HG02870 (cell line): ENCODE measurements around the gene KRT82.
"Not testable (repeated sequence)": the region's sequence is repeated elsewhere in the genome, so short reads cannot be mapped to it uniquely, and the experiment has no call there.

Experiments
- ATAC-seq: cut with Tn5 transposase; IDR thresholded peaks from one replicate; pipeline ENCODE4 v1.9.1; 2021; ENCODE audit warnings: mild to moderate bottlenecking, moderate library complexity; ENCODE audit not compliant: unreplicated experiment

The KRT82 gene

DNA sequence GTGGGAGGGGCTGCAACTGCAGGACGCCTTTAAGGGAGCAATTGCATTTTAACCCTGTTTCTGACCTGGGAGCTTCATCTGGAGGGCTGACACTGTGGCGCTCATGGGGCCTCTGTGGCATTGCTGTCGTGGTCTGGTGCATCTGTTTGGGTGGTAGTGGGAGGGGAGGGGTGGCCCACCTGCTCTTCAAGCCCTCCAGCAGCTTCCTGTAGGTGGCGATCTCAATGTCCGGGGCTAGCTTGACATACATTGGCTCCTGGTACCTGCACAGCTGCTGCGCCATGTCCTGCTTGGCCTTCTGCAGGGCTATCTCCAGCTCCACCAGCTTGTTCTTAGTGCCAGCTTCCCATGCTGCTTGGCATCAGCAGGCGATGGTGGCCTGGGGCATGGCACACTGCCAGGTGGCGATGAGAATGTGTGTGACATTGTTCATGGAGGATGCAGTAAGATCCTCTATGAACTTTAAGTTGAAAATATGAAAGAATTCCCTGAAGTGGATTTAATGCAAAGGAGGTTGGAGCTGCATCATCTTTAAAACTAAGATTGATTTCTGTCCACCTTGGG is 7.7 kb upstream of the KRT82 start:
- no peak for ATAC-seq

DNA sequence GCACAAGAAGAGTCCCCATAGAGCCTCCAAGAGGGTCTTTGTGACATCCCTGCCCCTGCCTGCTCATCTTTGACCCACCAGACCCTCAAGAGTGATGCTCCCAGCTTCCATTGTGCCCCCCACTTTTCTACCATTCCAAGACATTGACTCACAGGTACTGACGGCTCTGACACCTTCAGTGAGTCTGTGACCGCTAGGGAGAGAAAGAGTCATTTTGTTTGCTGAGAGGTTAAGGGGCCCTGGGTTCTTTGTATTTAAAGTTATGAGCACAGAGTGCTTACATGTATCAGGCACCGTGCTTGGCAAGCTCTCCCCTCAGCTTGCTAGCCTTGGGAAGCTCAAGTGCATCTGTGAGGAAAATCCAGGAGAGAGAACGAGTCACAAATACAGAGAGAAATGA is 7.1 kb upstream of the KRT82 start:
- ATAC-seq: no peak

DNA sequence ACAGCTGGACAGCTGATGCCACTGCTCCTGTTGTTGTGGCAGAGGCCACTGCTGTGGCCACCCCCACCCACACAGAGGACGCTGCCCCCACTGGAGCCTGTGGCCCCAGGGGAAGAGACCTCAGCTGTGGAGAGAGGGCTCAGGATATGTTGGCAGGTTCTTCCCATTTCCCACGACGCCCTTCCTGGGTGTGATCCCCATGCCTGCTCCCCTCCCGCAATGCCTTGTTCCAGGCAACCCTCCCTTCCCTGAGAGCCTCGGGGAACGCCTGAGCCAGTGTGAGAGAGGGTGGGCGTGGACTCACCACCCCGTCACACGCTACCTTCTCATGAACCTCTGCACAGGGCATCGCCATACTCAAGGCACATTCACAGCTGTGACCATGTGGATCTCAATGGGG is 5.7 kb upstream of the KRT82 start:
- ATAC-seq: no peak

DNA sequence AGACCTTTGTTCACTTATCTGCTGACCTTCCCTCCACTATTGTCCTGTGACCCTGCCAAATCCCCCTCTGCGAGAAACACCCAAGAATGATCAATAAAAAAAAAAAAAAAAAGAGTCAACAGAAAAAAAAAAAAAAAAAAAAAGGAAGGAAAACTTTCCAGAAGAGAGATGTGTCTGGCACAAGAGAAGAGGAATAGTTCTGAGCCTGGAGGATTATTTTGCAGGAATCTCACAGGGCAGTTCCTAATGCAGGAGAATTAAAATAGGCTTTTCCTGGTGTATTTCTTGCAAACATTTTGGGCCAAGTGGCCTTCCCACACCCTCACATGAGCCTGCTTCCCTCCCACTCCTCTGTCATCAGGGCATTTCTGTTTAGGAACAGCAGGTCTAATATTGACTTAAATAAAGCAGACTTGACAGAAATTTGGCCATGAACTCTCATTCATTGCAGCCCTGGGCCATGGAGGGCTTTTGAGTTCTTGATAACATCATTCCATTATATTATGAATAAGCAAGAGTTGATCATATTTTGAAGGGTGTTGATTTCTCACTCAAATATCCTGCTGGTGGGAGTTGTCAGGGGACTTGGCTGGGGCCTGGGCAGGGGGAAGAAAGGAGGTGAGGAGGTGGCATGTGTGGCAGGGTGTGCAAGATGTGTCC is 4.6 kb upstream of the KRT82 start:
- ATAC-seq: not testable (repeated sequence)

DNA sequence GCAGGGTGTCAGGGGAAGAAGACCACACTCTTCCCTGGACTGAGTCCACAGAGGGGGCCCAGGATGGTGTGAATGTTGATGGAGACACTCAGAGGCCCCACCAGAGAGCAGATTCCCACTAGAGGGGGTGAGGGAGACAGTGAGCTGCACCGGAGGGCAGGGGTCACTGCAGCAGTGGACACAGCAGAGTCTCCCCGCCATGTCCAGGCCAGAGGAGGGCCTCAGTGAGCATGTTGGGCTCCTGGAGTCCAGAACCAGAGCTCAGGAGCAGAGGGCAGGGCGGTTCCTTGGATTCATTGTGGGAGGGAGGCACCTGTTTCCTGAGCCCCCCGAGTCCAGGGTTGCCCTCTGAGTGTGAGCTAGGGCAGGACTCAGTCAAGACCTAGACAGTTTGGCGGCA is 1.8 kb upstream of the KRT82 start:
- ATAC-seq: no peak

DNA sequence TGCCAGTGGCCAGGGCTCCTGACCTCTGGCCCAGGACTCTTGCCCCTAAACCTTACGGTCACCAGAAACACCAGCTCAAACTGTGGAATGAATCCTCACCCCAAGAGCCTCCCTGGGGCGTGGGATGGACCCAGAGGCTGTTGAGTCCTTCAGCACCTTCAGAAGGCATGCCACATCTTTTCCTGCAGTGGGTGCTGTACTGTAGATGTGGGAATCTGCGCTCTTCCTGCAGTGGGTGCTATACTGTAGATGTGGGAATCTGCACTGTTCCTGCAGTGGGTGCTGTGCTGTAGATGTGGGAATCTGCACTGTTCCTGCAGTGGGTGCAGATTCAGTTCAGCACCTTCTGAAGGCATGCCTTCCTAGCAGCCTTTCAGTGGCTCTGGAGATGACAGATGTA is 1.2 kb downstream of the KRT82 start:
- no peak for ATAC-seq

DNA sequence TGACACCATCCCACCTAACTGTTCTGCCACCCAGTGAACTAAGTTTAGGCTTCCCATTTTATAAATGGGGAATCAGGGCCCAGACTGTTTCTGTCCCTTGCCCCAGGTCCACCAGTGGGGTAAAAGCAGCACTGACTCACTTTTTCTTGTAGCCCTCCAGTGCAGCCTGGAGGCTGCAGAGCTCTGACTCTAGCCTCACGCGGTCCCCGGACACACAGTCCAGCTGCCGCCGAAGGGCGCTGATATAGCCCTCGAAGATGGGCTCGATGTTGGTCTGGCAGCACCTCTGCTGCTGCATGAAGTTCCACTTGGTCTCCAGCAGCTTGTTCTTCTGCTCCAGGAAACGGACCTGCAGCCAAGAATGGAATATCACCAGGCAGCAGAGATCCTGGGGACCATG is 2.6 kb downstream of the KRT82 start:
- no peak for ATAC-seq

DNA sequence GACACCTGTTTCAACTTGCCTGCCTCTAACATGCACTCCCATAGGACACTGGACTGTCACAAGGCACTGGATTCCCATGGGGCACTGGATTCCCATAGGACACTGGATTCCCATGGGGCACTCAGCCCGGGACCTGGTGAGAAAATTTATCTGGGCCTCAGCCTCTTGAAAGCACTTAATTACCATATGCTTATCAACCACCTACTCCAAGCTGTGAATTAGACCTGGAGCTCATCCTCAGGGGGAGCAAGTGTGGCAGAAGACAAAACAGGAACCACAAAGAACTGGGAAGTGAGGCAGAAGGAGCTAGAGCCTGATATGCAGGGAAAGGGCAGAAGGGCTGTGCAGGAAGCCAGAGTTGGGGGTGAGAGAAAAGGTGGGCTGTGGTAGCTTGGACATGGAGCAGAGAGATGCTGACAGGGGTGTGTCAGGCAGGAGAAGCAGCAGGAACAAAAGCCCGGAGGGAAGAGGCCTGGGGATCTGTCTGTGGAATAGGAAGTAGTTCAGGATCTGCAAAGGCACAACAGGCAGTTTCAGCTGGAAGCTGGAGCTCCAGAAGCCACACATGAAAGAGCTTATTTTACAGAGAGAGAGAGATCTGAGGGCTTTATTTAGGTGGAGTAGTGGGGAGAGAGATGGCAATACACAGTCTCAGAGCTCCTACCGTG is 3.1 kb downstream of the KRT82 start:
- ATAC-seq: no peak

DNA sequence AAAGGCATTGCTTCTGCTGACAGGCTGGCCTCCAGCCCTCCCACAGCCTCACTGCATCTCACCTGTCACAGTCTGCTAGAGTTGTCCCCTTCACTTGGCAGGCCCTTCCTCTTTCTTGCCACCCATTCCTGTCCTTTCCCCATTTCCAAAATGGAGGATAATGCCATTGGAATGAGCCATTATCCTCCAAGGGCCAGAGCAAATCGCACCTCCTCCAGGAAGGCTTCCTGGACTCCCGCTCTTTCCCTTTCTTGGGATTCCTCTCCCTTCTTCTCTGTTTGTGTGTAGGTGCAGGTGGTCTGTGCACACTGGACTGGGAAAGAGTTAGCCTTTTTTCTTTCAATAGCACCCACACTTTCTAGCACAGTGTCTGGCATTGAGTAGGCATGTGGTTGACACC is 3.8 kb downstream of the KRT82 start:
- no peak for ATAC-seq

DNA sequence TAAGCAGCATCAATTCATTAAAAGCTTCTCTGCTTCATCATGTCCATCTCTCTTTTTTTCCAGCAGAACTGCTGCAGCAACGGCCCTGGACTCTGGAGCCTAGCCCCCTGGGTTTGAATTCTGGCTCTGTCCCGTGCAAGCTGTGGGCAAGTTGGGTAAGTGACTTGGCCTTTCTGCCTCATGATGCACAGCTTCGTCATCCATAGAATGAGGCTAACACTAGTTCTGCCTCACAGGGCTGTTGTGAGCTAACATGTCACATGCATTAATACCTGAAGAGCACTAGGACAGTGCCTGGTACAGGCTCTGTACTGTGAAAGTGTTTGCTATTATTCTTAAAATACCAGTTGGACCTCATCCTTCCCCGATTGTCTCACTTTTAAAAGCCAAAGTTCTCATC is 4.2 kb downstream of the KRT82 start:
- ATAC-seq: no peak

DNA sequence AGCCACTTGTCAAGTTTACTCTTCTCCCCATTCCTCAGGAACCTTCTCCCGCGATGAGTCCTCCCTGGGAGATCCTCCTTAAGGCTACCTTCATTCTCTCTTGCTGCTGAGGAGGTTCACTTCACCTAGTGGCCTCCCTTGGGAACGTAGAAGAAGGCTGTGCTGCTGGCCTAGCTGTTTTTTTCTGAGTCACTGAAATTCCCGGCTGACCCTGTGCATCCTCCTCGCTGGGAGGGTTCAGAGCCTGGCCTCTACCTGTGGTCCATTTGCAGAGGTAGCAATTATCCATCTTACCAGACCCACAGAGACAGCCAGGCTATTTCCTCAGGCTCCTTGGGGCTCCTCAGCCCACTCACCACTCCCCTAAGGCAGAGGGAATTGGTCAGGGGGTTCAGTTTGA is 4.6 kb downstream of the KRT82 start:
- ATAC-seq: no peak

DNA sequence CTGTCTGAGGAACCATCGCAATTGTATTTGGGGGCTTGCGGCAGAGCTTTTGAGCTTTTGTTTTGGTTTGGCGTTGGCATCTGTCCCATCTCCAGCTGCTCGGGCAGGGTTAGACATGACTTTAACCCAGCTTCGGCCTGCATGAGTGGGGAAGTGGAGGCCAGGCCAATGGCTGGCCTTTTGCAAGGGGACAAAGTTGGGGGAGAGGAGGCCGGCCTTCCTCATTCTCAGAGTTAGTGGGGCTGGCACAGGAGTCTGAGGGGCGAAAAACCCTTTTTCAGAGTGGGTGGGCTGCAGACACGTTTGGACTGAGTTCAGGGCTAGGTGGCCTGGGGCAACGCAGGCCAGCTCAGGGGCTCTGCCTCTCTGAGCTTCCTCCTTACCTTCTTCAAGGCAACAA is 5.2 kb downstream of the KRT82 start:
- ATAC-seq: no peak

DNA sequence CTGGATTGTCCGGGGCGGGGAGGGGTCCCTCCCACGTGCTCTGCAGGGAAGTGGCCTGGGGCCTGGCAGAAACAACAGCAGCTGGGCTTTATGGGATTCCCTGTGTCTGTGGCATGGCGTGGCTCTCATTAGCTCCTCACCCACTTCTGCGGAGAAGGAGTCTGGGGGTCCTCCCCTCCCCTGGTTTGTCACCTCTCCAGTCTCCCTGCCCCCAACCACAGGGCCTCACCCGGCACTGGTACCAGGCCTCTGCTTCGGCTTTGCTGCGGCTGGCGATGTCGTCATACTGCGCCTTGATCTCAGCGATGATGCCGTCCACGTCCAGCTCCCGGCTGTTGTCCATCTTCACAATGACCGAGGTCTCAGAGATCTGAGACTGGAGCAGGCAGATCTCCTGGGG is 6.4 kb downstream of the KRT82 start:
- no peak for ATAC-seq

DNA sequence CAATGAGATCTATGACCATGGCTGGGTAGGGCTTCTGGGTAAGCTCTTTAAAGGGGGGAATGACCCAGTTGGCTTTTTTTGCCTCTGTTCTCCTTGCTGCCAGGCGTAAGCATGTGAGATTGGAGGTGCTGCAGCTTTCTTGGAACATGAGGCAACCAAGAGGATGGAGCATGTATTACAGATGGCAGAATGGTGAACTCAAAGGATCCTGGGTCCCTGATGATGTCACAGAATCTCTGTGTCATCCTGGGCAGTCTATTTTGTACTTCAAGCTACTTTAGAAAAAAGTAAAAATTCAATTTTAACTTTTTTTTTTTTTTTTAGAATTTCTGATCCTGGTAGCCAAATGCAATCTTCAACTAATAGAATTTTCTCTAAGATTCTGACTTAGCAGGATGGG is 8.0 kb downstream of the KRT82 start:
- no peak for ATAC-seq

DNA sequence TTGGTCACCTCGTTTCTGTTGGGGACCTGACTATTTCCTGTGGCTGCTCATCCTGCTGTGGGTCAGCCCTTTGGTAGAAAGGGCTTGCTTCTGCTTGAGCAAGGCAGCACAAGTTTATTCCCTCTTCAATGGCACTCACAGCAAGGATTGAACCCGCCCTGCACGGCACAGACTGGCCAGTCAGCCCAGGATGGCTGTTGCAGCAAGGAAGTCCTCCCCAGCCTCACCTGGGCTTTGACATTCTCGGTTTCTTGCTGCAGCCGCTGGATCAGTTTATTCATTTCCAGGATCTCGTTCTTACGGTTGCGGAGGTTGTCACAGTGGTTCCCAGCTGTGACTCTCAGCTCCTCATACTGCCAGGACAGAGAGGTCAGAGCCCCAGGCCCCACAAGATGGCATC is 9.5 kb downstream of the KRT82 start:
- ATAC-seq: no peak

DNA sequence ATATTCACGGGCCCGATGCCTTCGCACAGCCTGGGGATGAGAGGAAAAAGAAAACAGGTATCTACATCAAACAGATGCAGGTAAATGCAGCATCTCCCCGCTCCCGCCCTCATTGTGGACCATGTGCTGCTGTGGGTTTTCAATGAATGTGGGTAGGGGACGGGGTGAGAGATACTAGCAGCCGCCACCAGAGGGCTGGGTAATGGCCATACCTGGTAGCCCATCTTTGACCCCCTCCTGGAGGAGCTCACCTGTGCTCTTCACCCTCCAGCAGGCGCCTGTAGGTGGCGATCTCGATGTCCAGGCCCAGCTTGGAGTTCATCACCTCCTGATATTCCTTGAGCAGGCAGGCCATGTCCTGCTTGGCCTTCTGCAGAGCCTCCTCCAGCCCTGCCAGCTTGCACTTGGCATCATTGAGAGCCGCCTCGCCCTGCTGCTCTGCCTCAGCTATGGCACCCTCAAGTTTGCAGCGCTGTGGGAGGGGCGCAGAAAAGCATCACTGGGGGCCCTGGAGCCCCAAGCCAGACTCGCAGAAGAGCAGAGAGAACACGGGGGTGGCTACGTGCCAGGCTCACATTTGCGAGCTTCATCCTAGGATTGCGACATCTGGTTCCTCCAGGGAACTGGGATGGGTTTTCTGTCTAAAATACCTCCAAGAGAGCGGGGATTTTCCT is 10.2 kb downstream of the KRT82 start:
- ATAC-seq: no peak

DNA sequence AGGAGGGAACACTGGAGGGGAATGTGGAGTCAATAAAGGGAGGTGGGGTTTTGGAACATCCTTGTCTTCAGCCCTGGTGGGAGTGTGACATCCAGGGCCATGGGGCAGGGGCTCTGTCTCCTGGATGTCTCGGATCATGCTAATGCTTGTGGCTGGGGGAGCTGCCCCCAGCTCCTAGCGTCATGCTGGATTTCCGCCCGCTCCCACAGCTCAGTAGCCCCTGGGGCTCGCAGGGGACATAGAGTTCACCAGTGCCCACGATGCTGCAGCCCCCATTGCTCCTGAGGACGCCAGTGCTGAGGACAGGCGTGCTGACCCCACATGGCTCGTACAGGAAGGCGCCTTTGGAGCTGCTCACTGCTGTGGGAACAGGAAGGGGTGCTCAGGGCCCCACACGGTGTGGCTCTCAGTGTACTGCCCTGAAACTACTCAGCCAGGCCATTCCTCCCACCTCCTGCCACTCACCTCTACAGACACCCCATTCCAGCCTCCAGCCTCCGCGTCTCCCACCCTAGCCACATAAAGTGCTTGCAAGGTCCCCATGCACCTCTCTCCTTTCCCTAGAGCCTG is 11.2 kb downstream of the KRT82 start:
- no peak for ATAC-seq

DNA sequence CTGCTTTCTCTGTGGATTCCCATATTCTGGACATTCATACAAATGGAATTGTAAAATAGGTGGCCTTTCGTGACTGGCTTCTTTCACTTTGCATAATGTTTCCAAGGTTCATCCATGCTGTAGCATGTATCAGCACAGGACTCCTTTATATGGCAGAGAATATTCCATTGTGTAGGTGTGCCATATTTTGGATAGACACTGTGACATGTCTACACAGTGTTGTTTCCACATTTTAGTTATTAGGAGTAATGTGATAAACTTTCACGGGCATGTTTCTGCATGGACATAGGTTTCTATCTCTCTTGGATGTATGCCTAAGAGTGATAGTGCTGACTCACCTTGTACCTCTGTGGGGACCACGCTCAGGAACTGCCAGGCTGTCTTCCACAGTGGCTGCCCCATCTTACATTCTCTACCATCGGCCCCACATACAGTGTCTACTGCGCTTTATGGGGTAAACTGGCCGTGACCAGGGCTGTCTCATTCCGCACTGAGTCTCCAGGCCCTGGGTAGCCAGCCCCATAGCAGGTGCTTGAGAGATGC is 13.6 kb downstream of the KRT82 start:
- ATAC-seq: no peak

DNA sequence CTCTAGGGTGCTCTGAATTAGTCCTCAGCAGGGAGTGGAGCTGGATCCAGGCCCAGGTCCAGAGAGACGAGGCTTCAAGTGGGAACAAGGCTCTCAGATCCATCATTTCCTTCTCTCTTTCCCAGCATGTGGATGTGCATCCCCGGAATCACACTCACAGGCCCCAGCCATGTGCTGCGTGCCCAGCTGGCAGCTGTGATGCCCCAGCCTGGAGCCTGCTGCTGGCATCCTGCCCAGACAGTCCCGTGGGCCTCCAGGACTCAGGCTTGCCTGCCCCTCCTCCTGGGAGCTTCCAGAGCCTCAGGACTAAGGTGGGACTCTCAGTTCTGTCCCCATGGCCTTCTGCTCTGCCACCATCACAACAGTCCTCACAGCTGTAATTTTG is 14.5 kb downstream of the KRT82 start:
- ATAC-seq: no peak

DNA sequence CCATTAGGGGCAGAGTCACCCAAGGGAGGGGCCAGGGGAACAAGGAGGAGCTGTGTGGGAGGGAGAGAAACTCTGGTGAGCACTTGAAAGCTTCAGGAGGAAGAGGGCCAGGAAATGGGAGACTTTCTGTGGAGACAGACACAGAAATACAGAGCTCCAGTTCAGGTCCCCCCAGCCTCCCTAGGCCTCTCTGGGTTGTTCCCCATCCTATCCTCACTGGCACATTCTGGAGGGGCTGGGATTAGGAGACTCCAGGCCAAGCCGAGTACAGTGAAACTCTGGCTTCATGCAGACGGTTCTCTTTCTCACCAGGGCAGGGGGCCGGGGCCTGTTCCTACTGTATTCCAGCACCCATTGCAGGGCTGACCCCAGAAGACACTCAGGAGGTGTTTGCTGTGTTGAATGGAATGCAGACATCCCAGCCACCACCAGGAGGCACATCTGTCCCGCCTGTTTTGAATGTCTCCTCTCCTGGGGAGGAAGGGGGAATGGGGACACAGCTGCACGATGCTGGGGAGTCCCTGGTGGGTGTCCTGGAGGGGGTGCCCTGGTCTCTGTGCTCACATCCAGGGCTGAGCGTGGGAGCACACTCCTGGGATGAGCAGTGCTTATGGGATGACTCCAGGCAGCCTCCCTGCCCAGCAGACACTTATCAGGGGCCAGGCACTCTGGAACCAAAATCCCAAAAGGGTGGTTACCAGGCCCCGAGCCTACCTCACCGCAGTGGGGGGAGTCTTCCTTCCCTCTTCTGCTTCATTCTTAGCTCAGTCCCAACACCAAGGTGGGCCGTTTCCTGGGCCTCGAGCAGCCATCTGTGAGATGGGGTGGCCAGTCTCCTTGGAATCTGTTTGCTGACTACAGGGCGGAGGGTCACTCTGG is 15.2 kb downstream of the KRT82 start:
- no peak for ATAC-seq
